GM12865 (cell line): ENCODE data around the gene RNF130.

Experiments used
- DNase-seq: peaks from one replicate; pipeline ENCODE4 v3.0.0; 2010; ENCODE audit warnings: low read depth
- H3K4me3 ChIP-seq: 2 replicates; pipeline ENCODE4 v1.5.1; 2011; ENCODE audit warnings: mild to moderate bottlenecking, low read depth, low read length, control low read depth
- TF ChIP-seq, protein P1 (sequence below): IDR thresholded peaks from 2 replicates; pipeline ENCODE4 v1.5.1; 2011; ENCODE audit warnings: low read length, control low read depth, low read depth, inconsistent platforms; ENCODE audit not compliant: insufficient read depth; ENCODE audit errors: missing control alignments

RNF130 gene

DNA sequence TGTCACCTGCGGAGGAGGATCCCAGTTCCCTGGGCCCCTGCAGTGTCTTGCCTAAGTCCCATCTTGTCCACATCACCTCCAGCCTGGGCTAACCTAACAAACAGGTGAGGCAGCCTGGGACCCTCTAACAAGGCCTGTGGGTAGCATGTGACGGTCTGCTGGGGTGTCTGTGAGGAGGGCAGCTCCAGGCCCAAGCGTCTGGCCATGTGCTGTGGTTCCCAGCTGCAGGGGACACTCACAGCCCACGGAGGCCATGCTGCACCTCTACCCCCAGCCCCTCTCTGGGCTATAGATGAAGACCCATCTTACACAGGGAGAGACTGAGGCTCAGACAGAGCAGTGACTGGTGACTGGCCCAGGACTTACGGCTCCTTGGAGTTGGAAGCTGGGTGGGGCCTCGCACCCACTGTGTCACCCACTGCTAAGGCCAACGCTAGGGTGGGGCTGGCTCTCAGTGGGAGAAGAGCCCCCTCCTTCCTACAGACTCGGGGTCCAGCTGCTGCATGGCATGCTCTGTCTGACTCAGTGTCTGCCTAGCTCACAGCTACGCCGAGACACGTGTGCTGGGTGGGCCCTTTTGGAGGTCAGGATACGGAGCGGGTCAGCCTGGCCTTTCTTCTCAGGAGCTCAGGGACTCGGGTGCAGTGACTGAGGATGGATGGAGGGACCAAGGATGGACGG lies 40.8 kb upstream of the RNF130 start:
- H3K4me3 ChIP-seq: no peak overlapping the region
- TF ChIP-seq, protein P1, sequence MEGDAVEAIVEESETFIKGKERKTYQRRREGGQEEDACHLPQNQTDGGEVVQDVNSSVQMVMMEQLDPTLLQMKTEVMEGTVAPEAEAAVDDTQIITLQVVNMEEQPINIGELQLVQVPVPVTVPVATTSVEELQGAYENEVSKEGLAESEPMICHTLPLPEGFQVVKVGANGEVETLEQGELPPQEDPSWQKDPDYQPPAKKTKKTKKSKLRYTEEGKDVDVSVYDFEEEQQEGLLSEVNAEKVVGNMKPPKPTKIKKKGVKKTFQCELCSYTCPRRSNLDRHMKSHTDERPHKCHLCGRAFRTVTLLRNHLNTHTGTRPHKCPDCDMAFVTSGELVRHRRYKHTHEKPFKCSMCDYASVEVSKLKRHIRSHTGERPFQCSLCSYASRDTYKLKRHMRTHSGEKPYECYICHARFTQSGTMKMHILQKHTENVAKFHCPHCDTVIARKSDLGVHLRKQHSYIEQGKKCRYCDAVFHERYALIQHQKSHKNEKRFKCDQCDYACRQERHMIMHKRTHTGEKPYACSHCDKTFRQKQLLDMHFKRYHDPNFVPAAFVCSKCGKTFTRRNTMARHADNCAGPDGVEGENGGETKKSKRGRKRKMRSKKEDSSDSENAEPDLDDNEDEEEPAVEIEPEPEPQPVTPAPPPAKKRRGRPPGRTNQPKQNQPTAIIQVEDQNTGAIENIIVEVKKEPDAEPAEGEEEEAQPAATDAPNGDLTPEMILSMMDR: no peak
- DNase-seq: no peak

DNA sequence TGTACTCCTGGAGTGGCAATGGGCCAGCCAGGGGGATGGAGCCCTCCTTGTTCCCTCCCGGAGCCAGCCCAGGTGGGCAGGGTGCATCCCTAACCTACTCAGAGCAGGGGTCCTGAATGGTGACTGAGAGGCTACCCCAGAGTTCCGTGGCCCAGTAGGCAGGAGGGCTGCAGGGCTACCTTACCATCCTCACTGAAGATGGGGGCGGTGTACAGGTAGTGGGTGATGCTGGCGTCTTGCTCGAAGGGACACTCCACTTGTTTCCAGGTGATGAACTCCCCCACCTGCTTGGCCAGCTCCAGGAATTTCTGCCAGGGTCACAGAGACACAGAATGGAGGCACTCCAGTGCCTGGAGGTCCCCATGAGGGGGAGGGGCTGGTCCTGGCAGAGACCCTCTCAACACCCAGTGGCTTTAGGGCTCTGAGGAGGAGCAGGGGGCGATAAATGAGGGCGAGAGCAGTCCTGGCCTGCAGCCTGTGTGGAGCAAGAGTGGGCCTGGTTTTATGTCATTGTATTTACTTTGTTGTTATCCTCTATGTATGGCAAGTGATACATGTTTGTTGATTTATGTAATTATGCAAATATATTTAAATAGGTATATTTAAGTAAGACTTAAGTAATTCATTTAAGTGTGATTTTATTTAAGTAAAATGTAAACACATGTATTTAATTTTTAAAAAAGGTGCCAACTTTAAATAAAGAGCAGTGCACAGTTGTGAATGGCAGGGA lies 39.9 kb upstream of the RNF130 start:
- TF ChIP-seq, protein P1: no peak
- H3K4me3 ChIP-seq: no peak overlapping the region
- no peak for DNase-seq

DNA sequence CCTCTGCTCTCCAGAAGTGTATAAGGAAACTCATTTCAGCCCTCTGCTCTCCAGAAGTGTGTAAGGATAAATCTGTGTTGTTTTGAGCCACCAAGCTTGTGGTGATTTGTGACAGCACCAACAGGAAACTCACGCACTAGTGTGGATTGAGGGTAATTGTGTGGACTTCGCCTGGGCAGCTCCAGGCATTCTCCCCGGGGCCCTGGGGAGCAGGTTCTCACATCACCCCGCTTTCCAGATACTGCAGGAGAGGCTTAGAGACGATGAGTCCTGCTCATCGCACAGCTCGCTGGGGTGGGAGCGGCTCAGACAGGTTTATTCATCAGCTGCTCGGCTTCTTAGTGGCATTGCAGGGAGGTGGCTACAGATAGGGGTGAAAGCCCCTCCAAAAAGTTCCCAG lies 38.4 kb upstream of the RNF130 start:
- no peak overlapping the region for H3K4me3 ChIP-seq
- no peak for DNase-seq
- TF ChIP-seq, protein P1: no peak

DNA sequence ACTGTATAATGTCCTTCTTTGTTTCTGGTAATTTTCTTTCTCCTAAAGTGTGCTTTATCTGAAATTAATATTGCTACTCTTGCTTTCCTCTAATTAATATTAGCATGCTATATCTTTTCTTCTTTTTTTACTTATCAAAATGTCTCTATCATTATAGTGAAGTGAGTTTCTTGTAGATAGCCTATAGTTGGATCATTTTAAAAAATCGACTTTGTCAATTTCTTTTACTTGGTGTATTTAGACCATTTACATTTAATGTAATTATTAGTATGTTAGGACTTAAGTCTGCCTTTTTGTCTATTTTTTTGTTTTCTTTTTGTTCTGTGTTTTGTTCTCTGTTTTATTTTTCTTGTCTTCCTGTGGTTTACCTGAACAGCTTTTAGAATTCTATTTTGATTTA lies 35.4 kb upstream of the RNF130 start:
- TF ChIP-seq, protein P1: no peak
- DNase-seq: no peak
- no peak overlapping the region for H3K4me3 ChIP-seq

DNA sequence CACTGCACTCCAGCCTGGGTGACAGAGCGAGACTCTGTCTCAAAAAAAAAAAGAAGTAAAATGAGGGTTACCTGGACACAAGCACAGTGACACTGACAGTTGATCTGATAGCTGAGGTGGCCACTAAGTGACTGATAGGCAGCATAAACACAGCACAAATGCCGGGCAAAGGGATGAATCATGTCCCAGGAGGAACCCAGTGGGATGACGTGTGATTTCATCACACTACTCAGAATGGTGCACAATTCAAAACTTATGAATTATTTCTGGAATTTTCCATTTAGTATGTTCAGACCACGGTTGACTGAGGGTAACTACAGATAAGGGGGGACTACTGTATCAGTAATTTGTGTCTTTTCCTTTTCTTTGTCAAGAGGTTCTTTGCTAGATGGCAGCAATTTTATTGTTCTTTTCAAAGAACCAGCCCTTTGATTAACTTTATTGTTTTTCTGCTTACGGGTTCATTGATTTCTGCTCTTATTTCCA lies 34.3 kb upstream of the RNF130 start:
- no peak for DNase-seq
- TF ChIP-seq, protein P1: no peak
- H3K4me3 ChIP-seq: no peak overlapping the region

DNA sequence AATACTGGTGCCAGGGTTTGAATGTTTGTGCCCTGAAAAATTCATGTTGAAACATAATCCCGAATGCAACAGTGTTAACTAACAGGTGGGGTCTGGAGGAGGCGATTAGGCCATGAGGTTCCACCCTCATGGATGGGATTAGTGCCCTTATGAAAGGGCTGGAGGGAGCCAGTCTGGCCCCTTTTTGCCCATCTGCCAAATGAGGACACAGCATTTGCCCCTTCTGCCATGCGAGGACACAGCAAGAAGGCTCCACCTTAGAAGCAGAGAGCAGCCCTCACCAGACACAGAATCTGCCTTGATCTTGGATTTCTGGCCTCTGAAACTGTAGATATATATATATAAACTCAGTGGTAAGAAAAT lies 32.6 kb upstream of the RNF130 start:
- TF ChIP-seq, protein P1: no peak
- no peak for DNase-seq
- H3K4me3 ChIP-seq: no peak overlapping the region
